ENCODE data around the gene PRRC2B.
"Not testable (repeated sequence)": the region's sequence is repeated elsewhere in the genome, so short reads cannot be mapped to it uniquely, and the experiment has no call there.

Gene PRRC2B

GRCh38 chr9:131393622-131394463 lies at the start of gene PRRC2B:
TSS of gene PRRC2B (plus strand) at chr9:131394086. CDS start at chr9:131430145, 36,059 bp downstream.
- DNase-seq, result peak; percentile 78

GRCh38 chr9:131344931-131345535 lies 48.9 kb upstream of the PRRC2B start:
- DNase-seq, result not testable (repeated sequence)

GRCh38 chr9:131346559-131346958 lies 47.3 kb upstream of the PRRC2B start:
- DNase-seq, result no peak

- no peak for DNase-seq
Observed at GRCh38 chr9:131347376-131348020, 46.4 kb upstream of the PRRC2B start.

- no peak for DNase-seq
Observed at GRCh38 chr9:131348631-131349521, 45.0 kb upstream of the PRRC2B start.

- DNase-seq, result no peak
Observed at GRCh38 chr9:131349522-131349880, 44.4 kb upstream of the PRRC2B start.

GRCh38 chr9:131349881-131350563 lies 43.9 kb upstream of the PRRC2B start:
- peak; percentile 80 for DNase-seq

- not testable (repeated sequence) for DNase-seq
Observed at GRCh38 chr9:131356479-131356878, 37.4 kb upstream of the PRRC2B start.

- DNase-seq, result no peak
Observed at GRCh38 chr9:131358556-131358955, 35.3 kb upstream of the PRRC2B start.

GRCh38 chr9:131361202-131361833 lies 32.6 kb upstream of the PRRC2B start:
- DNase-seq, result peak; percentile 62

- no peak for DNase-seq
Observed at GRCh38 chr9:131365546-131365945, 28.3 kb upstream of the PRRC2B start.

- DNase-seq, result no peak
Observed at GRCh38 chr9:131366761-131367401, 27.0 kb upstream of the PRRC2B start.

GRCh38 chr9:131367450-131367849 lies 26.4 kb upstream of the PRRC2B start:
- no peak for DNase-seq

- DNase-seq, result no peak
Observed at GRCh38 chr9:131370638-131371037, 23.2 kb upstream of the PRRC2B start.

GRCh38 chr9:131372599-131372973 lies 21.3 kb upstream of the PRRC2B start:
- DNase-seq, result not testable (repeated sequence)

GRCh38 chr9:131374638-131375037 lies 19.2 kb upstream of the PRRC2B start:
- not testable (repeated sequence) for DNase-seq

GRCh38 chr9:131379056-131379455 lies 14.8 kb upstream of the PRRC2B start:
- DNase-seq, result no peak

- no peak for DNase-seq
Observed at GRCh38 chr9:131382850-131383729, 10.8 kb upstream of the PRRC2B start.

GRCh38 chr9:131385296-131385695 lies 8.6 kb upstream of the PRRC2B start:
- no peak for DNase-seq

- DNase-seq, result no peak
Observed at GRCh38 chr9:131386281-131386680, 7.6 kb upstream of the PRRC2B start.
